GM19467 (cell line): ENCODE measurements around the gene PAX1.

Experiments used
- ATAC-seq: cut with Tn5 transposase; IDR thresholded peaks from one replicate; pipeline ENCODE4 v1.9.1; 2021; ENCODE audit warnings: mild to moderate bottlenecking, moderate library complexity; ENCODE audit not compliant: unreplicated experiment

The PAX1 gene

DNA sequence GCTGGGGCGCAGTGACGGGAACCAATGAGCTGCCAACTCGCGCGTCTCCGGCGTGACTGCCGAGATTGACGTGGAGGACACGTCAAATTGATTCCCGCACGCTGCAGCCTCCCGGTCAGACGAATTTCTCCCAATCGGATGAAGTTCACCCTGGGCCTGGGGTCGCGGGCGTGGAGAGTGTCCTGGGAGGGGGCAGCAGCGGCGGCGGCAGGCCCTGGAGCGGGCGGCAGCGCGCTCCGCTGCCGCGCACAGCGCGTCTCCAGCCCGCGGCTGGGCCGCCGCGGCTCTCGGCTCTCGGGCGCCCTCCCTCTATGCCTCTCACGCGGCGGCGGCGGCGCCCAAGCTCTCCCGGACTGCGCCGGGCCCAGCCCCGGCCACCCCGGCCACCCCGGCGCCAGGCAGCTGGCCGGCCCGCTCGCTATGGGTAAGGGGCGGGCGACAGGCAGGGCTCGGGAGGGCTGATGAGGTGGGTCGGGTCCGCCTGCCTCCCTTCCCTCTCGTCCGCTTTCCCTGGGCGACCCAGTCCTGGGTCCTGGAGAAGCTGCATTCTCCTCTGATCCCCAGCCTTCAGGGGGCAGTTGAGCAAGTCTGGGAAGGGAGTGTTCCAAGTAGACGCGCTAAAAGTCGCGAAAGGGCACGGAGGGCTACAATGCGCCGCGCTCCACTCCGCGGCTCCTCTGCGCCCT is at the start of gene PAX1:
TSS of gene PAX1 (plus strand) at position 90 of the 686 bp plus-strand sequence. CDS start at position 139, 49 bp downstream.
- no peak for ATAC-seq

DNA sequence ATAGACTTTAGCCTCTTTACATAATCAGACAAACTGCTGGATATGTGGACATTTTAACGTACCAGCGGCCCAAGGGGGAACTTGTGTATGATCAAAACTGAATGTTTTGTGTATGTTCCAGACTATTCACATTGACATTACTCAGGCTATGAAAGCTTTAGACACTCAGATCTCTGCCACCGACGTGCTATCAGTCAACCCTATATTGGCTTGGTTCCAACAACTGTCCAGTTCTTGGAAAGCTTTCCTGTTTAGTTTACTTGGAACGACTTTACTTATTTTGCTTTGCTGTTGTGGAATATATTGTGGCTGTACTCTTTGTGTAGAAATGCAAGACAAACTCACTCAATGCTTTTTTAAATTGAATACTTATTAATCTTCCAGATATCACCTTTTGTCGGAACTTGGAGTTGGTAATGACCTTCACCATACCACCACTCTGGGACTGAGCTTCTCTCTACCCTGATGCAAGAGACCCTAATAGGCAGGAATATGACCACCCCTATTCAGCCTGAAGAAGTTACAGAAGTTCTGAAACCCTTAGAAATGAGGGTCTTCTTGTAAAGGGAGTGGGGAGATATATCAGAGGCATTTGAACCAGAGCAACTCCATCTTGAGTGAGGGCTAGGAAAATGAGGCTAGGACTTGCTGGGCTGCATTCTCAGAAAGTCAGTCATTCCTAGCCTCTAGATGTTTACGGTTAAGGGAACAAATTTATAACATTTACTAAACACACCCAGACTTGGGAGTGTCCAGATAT is 49.0 kb upstream of the PAX1 start:
- no peak for ATAC-seq

DNA sequence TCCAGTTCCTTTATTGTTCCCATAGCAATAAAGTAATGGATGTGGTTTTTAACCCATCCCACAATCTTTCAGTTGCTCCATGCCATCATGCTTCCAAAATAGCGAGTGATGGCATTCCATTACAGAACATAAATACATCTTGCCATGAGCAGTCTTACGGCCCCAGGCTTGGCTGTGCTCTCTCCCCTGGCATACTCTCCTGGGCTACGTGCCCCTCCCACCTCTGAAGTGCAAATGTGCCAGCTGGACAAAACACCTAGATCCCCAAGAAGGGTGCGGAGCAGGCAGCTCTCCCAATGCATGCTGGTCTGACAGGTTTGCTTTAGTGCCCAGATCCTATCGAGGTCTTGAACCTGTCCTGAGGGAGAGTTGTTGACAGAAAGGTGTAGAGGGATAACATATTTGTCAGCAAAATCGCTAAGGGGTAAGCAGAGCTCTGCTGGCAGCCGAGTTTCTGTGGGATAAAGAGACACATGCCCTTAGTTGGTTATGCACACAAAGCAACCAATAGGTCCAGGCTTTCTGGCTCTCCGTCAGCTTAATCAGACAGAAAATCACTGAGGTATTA is 43.9 kb upstream of the PAX1 start:
- ATAC-seq = no peak

DNA sequence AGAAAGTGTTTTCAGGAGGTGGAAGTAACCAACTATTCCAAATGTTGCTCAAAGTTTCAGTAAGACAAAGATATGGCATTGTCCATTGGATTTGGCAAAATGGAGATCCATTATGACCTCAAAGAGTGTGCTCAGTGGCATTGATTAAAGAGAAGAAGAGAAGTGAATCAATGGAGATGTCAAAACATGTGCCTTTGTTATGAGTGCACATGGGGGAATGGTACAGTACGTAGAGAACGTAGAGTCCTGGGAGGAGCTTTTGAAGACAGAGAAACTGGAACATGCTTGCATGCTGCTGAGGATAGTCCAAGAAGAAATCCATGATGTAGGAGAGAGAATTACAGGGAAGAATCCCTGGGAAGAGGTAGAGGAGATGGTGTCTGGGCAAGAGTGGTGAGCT is 42.0 kb upstream of the PAX1 start:
- ATAC-seq = no peak

DNA sequence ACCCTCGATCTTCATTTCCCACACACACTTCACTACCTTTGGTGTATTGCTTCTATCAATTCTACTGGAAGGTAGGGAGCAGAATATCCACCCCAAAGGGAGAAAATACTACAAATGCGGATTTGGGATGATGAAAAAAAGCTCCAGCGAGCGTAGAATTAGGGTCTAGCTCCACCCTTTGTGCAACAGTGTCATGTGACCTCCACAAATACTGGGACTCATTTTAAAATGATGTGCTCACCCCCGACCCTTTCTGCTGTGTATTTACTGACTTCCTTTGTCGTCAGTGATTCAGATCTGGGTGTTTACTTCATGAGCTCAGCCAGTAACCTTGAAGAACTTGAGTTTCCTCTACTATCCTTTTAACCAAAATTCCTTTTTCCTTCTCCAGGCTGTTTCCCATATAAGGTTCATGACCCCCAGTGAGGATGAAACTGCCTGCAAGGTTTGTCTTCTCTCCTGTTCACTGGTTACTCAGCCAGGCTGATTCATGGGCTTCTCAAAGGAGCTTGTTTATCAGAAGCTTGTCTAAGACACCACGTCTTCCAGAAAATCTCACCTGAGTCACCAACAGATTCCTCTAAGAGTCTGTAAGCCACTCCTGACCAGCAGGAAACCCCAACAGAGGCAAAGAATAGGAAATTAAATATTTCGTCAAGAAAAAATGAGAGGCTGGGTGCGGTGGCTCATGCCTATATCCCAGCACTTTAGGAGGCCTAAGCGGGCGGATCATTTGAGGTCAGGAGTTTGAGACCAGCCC is 39.6 kb upstream of the PAX1 start:
- no peak for ATAC-seq

DNA sequence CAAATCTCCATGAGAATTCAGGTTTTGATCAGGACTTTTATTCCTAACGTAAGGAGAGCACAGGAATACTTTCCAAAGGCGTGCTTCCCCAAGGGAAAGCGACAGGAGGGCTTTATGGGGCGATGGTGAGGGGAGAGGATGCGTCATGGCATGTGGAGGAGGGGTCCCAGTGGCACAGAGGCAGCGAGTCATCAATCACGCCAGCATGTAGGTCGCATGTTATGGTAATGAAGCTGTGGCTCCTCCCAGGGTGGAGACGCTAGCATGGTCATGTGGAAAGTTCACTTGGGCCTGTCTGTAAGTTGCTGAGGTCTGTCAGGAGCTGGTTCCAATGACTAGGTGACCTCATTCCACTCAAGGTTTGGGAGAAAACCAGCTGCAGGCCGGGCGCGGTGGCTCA is 35.3 kb upstream of the PAX1 start:
- ATAC-seq = no peak

DNA sequence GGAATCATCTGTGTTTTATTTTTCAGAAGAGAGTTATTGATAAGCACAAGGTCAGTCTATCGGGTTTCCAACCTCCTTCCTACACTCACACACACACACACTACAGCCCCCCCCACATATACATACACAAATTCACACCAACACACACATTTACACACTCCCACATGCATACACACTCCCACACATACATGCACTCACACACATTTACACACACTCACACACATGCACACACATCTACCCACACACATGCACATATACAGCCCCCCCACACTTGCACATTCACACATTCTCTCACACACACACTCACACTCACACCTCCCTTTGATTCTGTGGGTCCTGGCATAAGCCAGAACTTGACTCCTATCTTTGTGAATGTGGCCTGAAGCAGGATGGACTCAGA is 34.5 kb upstream of the PAX1 start:
- ATAC-seq = no peak

DNA sequence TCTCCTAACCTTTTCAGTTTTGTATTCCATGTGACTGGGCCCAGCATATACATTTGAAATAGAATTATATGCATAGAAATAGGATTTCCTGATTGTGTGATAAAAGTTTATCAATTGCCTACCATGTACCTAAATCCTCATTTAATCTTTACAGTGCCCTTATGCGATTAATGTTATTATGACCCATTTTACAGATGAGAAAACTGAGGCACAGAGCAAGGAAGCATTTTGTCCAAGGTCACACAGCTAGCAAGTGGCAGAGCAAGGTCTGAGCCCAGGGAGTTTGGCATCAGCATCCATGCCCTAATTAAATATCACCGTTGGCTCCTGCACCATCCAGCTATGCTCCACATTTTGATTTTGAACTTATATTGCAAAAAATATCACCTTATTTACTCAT is 28.2 kb upstream of the PAX1 start:
- no peak for ATAC-seq

DNA sequence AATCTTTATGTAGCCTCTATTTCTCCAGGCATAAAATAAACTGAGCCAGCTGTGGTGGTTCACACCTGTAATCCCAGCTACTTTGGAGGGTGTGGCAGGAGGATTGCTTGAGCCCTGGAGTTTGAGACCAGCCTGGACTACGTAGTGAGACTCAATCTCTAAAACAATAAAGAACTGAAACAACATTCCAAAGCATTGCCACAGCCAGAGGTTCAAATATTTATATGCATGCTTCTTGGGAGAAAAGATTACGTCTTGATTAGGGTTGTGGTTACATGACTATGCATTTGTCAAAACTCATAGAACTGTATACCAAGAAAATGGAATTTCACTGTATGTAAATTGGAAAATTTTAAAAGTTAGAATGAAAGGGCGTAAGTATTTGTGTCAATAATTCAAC is 27.7 kb upstream of the PAX1 start:
- ATAC-seq = no peak

DNA sequence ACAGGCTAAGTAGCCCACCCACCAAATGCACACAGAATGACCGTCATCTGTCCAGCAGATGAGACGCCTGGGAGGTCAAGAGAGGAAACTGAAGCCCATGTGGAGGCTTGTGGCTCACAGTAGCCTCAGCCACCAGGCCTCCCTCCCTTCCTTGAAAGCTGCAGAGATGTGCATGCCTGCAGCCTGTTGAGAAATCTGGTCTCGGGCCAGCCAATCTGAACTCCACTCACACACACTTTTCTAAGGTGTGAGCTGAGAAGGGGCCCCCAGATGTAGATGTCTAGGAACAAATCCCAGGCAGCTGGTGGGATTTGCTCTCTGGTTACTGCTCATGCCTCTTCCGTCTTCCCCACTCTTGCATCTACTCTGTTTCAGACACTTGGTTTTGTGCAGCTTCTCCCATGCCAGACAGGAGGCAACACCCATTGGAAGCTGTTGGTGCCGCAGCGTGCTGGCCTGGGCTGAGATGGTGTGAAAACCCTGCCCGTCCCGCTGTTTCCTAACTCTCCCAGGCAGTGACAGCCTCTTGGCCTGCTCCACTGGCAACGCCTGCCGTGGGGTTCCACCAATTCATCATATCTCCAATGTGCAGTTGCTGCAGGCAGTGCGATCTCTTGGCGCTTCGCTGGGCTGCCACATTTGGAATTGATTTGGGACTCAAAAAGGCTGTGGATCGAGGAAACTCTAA is 24.1 kb upstream of the PAX1 start:
- ATAC-seq = no peak

DNA sequence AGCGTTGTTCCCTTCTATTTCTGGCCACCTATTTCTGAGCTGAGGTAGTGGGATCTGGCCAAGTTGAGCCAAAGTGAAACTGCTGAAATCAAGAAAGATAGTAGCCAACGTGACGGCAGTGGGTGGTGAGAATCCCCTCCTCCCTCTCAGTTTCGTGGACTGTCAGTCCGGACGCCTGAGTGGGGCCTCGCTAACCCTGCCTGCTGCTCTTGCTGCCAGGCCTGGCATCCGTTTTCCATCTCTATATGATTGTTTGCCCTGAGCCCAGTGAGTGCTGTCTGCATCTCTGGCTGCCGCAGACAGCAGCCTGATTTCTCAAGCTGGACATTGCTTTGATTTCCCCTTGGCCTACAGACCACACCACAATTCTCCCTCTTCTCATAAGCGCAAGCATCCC is 23.5 kb upstream of the PAX1 start:
- ATAC-seq = no peak

DNA sequence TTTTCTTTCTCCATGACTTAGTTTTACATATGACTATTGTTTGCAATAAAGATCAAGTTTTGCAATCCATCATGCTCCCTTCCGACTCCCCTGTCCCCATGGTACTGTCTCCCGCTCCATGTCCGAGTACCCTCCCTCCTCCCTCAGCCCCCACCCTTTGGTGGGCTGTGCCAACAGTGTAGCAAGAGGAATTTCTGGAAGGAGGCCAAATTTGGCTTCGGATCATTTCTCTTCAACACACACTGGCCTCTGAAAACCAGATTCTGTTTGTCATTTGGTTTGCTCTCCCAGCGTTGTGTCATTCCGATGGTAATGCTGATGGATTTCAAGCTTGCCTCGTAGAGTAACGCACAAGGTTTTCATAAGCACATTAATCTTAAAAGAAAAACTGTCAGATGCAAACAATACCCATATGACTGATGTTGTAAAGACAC is 22.9 kb upstream of the PAX1 start:
- no peak for ATAC-seq

DNA sequence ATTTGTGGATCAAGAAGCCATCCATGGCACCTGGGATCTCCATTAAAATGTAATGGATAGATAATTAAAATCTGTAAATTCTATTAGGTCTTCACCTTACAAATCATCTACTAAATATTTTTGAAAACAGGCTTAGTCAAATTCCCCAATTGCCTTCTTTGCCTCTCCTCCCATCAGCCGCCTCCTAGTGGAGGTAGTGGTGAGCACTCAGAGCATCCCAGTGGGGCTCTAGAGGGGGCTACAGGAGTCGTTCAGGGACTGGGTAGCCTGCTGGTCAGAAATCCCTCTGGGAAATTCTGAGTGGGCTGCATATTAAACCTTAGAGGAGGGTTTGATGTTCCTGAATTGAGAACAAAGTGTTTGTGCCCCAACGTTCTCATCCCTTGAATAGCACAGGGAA is 20.8 kb upstream of the PAX1 start:
- ATAC-seq = no peak

DNA sequence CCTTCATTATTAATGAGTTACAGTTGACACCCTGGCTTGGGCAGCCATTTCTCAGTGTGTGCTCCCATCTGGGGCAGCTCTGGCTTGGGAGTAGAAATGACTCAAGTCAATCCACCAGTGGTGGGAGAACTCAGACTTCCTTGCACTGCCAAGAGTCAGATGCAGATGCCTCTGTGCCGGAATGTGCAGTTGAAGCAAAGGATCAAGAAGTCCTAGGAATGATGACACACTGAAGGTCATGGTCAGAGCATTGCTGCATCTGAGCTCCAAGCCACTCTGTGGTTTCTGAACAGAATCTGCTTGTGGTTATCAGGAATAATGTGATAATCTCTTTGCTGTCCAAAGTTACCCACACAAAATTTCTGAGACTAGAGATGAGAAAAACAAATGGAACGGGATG is 19.5 kb upstream of the PAX1 start:
- no peak for ATAC-seq

DNA sequence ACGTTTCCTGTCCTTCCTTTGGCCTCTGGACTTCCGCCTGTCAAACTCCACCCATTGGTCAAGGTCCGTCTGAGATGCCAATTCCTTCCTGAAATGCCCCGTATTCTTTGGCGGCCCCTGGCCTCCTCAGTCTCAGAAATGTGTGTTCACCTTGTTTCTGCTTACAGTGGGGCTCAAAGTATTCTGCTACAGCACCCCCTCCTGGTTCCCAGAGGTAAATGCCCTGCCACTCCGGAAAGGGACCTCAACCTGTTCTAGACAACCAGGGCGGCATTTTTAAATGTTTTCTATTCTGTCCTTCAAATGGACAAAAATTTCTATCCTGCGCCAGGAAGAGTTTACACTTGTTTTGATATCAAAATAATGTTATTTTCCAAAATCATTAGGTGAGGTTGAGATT is 12.1 kb upstream of the PAX1 start:
- ATAC-seq = no peak

DNA sequence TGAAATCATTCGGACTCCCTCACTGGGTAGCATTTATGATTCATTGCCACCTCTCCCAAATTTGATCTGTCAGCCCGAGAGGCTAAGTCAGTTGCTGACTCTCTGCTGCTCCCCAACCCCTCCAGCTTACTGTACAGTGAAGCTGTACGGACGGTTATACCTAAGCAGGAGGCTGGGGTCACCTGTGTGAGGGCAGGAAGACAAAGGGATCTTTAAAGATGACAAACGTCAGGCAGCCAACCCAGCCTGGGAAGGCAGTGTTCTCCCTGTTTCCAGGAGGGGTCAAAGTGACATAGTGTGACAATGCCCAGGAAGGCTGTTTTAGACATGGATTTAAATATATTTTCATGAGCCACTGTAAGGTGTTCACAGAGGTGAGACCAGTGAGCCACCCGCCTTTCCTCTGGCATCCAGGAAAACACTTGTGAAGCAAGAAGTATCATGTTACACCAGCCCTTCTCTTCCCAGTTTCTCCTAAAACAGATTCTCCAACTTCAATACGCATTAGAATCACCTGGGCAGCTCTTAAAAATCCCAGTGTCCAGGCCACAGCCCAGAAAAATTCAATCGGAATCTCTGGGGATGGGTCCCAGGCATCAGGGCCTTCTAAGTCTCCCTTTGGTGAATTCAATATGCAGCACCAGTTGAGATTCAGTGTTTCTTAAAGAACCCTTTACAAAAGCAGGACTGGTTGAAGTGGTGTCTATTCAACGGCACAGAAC is 6.8 kb upstream of the PAX1 start:
- ATAC-seq = no peak

DNA sequence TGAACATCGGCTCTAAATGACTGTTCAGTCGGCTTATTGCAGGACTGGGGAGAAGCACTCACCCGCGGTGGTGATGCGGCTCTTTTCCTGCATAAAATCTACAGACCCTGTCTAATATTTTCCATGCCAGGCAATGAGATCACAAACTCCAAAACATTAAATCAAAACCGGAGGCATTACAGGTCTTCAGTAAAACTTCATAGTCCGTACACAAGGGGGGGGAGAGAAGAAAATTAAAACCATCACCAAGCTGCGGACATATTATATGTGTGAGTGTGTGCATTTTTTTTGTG is 6.3 kb upstream of the PAX1 start:
- ATAC-seq = no peak

DNA sequence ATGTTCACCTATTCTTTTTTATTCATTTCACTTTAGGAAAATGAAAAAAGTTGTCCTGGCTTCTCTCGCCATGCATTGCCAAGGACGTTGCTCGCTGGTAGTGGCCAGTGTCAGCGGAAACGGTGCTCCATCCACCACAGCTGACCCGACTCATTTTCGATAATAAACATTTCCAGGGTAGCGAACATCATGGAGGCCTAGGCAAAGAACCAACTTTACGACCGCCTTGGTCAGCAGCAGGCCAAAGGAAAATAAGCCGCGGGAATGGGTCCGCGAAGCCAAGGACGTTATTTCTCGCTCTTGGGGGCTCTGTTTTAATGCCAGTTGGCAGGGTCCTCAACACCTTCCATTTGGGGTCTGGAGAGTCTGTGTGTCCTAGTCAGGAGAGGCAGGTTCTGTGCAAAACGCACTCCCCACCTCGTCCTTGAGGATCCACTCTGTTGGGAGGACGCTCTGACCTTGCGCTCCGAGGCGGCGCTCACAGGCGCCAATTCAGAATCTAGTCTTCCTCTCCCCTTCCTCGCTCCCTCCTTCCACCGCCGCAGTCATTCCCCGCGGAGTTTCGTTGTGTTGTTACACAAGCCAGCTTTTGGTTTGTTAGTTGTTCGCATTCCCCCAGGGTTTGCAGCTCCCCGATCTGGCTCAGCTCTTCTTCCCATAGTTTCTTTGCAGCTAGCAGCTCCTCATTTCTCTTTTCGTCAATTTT is 4.1 kb upstream of the PAX1 start:
- no peak for ATAC-seq

DNA sequence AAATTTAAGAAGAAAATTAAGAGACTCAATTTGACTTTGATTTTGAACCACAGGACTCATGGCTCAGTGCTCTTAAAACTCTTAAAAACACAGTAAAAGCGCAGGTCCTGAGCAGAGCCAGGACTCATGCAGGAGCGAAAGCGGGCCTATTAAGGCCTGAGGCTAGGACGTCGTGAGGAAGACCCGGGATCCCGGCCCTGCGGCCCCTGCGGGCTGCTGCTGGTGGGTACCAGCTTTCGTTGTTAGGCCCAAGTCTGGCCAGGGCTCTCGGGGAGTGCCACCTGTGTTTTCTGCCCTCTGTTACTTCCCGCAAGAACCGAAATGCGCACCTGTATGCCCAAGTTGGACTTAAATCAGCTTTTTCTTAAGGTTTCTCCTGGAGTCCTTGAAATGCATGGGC is 3.4 kb upstream of the PAX1 start:
- ATAC-seq = no peak
